Testis (tissue), 2 donors: ENCODE results near the gene FGGY.

Experiments
- CTCF ChIP-seq, 3 experiments: fragments of 450-650 bp in 2 of 3; fragments of 200-600 bp in 1 of 3; sonication (generic) in 1 of 3; IDR thresholded peaks; one replicate each; pipeline ENCODE4 v1.5.1; 2016 to 2019; ENCODE audit warnings: antibody characterized with exemption in 3 of 3, mild to moderate bottlenecking in 2 of 3, moderate library complexity in 1 of 3
- POLR2A ChIP-seq: fragments of 450-650 bp; IDR thresholded peaks from one replicate; pipeline ENCODE4 v1.6.1; 2017; ENCODE audit warnings: antibody characterized with exemption, mild to moderate bottlenecking, moderate library complexity

- TF ChIP-seq CTCF (IDR thresholded peaks at IDR 0.05): no peak
- no peak for TF ChIP-seq POLR2A
Measured at GRCh38 chr1:59707178-59707791, 410.4 kb downstream of the FGGY start.
